Subcutaneous adipose tissue (tissue), 4 donors: ENCODE data around the gene MEP1A. TPM values are rescaled to one million over a fixed set of nuclear protein-coding genes. Genes with fewer than 3 reads are reported as not detected.

Source experiments
- CTCF ChIP-seq: fragments of 450-650 bp; IDR thresholded peaks from one replicate; pipeline ENCODE4 v1.5.1; 2016; ENCODE audit warnings: low read depth, mild to moderate bottlenecking, control low read depth, antibody characterized with exemption, moderate library complexity
- total RNA-seq, 4 donors: library from RNA; depleted of rRNA; stranded (reverse); fragments of >200 nt; gene quantifications; one replicate each; pipeline ENCODE4 v1.1.0, GENCODE V29; 2016

The MEP1A gene
- total RNA-seq: under 1 TPM in 1 of 4 donors, not detected in 3; 0.65 TPM

- TF ChIP-seq CTCF: no peak
These were observed at the start of gene MEP1A for GRCh38 chr6:46793138-46793537. Gene MEP1A, plus strand, starts transcription at chr6:46793389. Its CDS starts 10 bp downstream, at chr6:46793399.

GRCh38 chr6:46743425-46744158 is 49.6 kb upstream of the MEP1A start:
- TF ChIP-seq CTCF: no peak

GRCh38 chr6:46745973-46746372 is 47.2 kb upstream of the MEP1A start:
- no peak for TF ChIP-seq CTCF

- no peak for TF ChIP-seq CTCF
These were observed 46.5 kb upstream of the MEP1A start, which contains the start of gene ANKRD66 for GRCh38 chr6:46746696-46747095. Gene ANKRD66, plus strand, starts transcription at chr6:46746933. Its CDS starts 5,016 bp downstream, at chr6:46751949.

GRCh38 chr6:46748940-46749503 is 44.2 kb upstream of the MEP1A start:
- no peak for TF ChIP-seq CTCF

GRCh38 chr6:46749731-46750130 is 43.5 kb upstream of the MEP1A start:
- no peak for TF ChIP-seq CTCF

- TF ChIP-seq CTCF: no peak
These were observed 41.5 kb upstream of the MEP1A start for GRCh38 chr6:46751658-46752057.
